Stimulated activated CD8-positive, alpha-beta memory T cell treated with anti-CD3 and anti-CD28 coated beads, Interleukin-15, amount 100 ng/mL, for 48 hours (primary cell): ENCODE data around the gene AHDC1.
"Not testable (repeated sequence)": the region's sequence is repeated elsewhere in the genome, so short reads cannot be mapped to it uniquely, and the experiment has no call there.

ENCODE experiments used
- DNase-seq, 2 donors: peaks; one replicate each; pipeline ENCODE4 v3.0.0-alpha.2; 2020; ENCODE audit warnings: low read depth in 2 of 2

Gene AHDC1

DNA sequence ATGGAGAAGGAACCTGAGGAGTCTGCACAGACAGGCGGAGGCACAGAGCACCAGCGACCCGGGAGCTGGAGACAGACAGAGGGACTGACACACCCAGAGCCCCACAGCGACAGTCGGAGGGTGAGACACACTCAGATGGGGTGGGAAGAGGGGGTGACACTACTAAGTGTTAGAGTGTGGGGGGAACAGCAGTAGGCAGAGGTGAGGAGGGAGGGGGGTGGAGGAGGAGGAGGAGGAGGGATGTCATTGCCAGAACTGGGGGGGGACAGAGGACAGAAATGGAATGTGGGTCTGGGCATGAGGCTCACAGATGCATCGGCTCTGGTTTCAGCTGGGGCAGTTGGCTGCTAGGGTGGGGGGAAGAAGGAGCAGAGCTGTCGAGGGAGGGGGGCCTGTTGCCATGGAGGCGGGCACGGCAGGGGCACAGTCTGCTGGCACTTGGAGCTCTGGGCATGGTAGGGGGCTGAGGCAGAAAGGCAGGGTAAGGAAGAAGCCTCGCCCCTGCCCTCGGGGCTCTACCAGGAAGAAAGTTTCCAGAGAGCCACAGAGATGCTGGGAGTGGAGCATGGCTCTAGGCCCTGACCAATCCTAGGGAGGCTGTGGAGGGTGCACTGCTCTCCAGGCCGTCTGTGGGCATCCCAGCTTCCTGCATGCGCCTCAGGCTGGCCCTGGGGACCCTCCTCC, 37.3 kb downstream of the AHDC1 start:
- DNase-seq = no peak

GRCh38 chr1:27564710-27565649, 39.0 kb downstream of the AHDC1 start:
- no peak for DNase-seq

DNA sequence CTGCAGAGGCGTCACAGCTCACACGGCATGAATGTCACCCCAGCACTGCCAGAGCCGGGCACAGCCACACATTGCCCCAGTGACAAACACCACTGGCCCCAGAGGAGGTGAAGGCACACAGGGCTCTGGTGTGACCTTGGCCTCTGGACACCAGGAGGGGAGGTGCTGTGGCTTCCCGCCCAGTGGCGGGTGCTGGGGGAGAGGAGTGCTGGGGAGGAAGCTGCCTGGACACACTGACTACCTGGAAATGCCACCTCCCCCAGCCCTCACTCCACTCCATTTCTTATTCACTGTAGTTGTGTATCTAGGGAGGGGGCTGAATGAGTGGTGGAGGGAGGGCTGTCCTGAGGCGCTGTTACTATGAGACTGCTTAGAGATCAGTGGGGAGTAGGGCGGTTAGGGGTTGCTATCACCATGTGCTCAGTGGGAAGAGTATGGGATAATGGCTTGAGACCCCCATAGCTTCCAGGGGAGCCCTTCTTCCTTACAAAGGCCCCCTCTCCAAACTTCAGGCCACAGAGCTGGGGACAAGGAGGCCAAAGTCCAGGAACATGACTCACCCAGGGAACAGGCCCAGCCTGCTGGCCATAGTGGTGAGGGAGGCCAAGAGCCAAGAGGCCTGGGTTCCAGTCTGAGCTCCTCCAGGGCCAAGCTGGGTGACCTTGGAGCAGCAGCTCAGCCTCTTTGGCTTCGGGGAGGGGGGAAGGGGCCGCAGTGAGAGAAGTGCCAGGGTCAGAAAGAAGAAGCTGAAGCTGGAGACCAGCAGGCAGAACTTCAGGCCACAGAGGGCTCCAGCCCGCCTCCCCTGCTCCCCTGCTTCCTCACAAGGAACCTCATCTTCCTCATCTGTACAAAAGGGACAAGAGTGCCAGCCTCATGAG, 40.1 kb downstream of the AHDC1 start:
- DNase-seq = no peak

DNA sequence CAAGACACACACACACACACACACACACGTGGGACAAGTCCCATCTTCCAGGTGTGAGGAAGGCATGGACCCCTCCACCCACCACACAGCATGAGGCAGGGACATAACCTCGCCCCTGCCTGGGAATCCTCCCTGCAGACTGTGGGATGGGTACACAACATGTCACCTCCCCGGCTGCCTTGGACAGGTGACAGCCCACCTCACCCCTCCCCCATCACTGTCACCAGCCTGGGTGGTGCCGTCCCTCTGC, 40.7 kb downstream of the AHDC1 start:
- DNase-seq = no peak

DNA sequence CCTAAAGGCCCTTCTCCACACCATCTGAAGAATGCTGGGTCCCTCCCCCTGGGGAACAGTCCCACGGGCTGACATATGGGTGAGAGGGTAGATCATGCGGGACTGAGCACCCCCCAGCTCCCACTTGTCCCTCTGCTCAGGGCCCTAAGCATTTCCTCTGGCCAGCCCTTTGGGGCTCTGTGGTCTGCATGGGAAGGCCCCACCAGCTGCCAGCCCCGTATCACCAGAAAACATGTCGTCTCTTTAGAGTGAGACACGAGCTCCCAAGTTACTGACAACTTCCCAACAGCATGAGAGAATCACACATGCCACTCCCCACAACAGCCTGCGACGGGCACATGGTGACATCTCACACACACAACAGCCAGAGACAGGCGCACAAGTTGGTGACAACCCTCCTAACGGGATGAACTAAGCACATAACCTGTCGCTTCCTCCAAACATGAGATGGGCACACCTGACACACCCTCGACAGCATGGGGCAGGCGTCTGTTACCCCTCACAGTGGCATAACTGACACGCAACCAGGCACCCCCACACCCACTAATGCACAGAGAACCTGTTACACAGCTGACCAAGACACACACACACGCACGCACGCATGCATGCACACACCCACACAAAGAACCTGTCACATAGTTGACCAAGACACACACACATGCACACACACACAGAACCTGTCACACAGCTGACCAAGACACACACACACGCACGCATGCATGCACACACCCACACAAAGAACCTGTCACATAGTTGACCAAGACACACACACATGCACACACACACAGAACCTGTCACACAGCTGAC, 41.2 kb downstream of the AHDC1 start:
- DNase-seq = no peak

GRCh38 chr1:27562021-27562420, 41.9 kb downstream of the AHDC1 start:
- DNase-seq = no peak

GRCh38 chr1:27561124-27561899, 42.6 kb downstream of the AHDC1 start:
- DNase-seq = no peak

DNA sequence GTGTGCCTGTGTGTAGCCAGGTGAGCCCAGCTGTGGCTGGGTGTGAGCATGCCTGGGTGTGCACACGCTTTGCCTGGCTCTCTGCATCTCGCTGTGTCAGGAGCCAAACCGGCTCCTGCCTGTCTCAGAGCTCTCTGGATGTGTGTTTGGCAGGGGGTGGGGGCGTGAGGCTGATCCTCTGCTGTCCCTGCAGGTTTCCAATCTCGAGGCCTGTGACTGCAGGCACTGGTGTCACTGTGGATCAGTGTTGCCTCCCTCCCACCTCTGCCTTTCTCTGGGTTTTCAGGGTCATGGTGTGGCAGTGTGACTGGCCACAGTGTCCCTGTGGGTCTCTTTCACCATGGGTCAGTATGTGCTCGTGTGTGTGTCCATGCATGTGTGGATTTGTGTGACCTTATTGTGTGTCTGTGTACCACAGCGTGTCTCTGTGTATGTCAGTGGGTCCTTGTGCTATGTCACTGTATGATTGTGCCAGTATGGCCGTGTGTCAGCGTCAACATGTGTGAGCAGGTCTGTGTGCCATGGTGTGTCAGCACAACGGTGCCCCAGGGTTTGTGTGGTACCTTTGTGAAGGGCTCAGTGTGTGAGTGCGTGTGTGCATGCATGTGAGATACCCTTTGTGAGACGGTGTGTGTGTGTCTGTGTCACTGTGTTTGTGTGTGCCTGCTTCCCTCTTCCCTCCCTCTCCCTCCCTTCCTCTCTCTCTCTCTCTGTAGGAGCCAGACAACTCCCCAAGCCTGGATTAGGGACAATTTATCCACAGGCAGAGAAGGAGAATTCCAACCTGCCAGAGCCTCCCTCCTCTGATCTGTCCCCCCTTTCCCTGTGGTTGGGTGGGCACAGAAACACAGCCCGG, 43.4 kb downstream of the AHDC1 start:
- DNase-seq = no peak

DNA sequence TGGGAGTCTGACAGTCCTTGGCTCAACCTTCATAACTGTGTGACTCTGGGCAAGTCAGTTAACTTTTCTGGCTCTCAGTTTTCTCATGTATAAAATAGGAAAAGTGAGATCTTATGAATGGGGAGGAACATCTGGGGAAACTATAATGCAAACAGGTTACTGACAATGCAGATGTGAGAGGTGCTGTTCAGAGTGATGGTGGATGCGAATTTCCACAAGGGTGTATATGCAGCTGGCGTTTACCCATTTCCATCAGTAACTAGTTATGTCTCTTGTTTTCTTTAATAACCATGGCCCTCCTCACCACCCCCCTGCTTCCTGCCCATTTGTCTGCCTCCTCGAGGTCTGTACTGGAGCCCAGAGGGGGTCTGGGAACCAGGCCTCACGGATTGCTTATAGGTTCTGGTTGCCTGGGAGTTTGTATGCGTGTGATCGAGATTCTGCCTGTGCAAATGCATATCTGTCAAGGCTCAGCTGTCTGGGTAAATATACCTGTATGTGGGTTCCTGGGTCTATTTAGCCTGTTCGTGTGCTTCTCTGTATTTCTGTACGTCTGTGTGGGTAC, 44.4 kb downstream of the AHDC1 start:
- no peak for DNase-seq

DNA sequence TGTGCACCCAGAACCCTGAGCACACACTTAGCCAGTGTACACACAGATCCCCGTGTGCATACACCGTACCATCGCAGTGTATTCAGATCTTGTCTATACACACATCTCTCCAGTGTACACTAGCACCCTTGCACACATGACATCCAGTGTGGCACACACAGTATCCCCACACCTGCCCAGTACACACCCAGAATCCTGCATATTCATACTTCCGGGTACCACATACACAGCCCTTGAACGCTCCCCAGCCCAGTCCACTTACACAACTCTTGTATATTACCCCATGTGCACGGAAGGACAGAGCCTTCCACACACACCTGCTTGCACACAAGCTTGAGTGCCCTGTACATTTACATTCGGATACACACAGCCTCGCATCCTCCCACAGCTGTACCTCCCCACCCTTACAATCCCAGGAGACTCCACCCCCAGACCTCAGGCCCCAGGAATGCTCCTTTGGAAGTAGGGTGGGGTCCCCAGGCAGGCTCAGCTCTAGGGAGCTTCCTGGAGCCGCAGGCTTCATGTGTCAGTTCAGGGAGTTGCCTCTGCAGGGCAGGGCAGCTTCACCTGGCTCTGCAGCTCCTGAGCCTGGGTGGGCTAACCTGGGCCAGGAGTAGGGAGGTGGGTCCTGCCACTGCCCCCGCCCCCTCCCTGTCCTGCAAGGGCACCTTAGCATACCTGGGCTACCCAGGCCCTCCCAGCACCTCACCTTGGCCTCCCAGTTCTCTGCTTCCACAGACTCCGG, 46.2 kb downstream of the AHDC1 start:
- DNase-seq = no peak

DNA sequence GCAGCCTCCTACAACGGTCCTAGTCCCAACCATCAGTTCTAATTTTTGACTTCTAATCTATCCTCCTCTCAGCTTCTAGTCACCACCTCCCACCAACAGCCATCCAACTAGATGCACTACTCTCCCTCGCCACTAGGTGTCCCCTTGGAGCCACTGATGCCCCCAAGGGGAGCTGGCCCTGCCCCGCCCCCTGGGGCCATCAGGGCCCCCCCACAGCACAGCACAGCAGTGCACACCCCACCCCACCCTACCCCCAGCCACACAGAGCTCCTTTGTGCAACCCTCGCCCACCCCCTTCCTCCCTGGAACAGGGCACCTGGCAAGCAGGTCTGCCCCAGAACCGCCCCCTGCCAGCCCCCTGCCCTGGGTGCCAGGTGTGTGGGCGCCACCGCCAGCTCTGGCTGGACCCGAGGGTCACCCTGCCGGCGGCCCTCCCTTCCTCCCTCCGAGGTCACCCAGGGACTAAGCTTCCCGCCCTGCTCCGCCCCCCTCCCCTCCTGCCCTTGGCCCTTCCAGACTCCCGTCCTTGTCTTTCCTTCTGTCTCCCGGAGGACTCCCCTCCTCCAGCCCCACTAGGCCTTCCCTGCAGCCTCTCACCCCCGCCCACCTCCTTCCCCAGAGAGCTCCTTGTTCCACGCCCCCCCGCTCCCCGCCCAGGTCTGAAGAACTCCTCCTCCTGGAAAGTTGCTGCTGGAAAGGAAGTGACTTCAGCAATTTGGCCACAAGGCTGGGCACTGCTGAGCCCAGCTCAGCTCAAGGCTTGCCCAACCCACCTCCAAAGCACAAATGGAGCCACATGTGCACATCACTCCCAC, 47.0 kb downstream of the AHDC1 start:
- peak; percentile 52 to 54 for DNase-seq

DNA sequence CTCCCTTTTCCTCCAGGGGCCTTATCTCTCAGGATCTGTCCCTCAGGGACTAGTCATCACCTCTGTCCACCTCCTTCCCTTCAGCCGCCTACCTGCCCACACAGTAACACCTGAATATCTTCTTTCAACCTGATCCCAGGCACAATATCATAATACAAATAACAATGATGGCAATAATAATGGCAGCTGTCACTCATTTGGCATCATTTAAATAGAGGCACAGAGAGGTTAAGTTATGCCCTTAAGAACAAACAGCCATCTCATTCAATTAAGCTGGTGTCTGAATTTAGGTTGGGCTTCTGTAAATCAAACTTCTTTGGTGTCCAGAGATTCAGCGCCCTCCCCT, 47.5 kb downstream of the AHDC1 start:
- no peak for DNase-seq

DNA sequence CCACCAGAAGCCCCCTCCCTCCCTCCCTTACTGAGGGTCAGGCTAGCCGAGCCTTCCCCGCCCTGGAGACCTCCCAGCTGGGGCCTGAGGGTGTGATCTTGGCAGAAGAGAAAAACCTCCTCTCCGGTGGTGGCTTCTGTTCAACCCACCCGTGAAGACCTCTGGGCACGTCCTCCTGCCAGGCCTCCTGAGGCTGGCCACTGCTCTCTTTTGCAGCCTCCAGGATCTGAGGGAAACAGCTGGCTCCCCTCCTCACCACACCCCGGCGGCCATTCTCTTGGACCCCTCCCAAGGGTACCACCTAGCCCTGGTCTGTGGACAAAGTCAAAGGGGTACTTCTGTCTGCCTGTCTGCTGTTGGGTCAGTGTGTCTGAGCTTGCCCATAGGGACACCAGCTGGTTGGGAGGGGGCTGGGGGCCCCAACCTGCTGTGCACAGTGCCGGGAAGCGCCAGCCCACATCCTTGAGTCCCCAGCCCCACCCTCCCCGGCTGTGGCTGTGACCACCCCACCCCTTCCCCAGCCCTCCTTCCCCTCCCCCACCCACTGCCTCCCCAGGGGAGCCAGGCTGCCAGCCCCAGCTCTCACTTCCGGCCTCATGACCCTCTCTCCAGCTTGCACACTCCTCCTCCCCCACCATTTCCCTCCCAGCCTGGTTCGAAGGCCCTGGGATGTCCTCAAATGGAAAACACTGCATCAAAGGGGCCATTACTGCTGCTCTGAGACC, 48.1 kb downstream of the AHDC1 start:
- DNase-seq = no peak

- no peak for DNase-seq
These were observed 48.9 kb downstream of the AHDC1 start for GRCh38 chr1:27554759-27555699.

- no peak for DNase-seq
These were observed 49.7 kb downstream of the AHDC1 start for GRCh38 chr1:27554293-27554692.

DNA sequence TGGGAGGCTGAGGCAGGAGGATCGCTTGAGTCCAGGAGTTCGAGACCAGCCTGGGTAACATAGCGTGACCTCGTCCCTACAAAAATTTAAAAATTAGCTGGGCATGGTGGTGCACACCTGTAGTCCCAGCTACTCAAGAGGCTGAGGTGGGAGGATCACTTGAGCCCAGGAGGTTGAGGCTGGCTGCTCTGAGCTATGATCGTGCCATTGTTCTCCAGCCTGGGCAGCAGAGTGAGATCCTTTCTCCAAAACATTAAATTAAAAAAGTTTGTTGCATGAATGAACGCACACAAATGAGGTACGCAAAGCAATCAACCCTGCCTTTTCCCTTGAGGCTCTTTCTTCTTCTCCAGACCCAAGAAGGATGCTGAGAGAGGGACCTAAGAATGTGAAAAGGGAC, 50.1 kb downstream of the AHDC1 start:
- DNase-seq = not testable (repeated sequence)
